GM12878 (cell line): ENCODE results near the gene PPP2R1B. TPM values are rescaled to one million over a fixed set of nuclear protein-coding genes. Genes with fewer than 3 reads are reported as not detected.

Experiments
- CEBPB ChIP-seq, 2 experiments: fragments of 150-350 bp in 1 of 2; IDR thresholded peaks; 2 replicates each; pipeline ENCODE4 v1.6.1; 2012 to 2014; ENCODE audit warnings: low read depth in 2 of 2, low read length in 2 of 2, borderline replicate concordance in 1 of 2, inconsistent platforms in 1 of 2
- CHD2 ChIP-seq: IDR thresholded peaks from 2 replicates; pipeline ENCODE4 v1.6.1; 2011; ENCODE audit warnings: low read depth, low read length, improper control_type of control experiment, borderline replicate concordance
- DPF2 ChIP-seq: fragments of 450-650 bp; IDR thresholded peaks from 2 replicates; pipeline ENCODE4 v1.6.1; 2017; ENCODE audit warnings: mild to moderate bottlenecking
- FOXM1 ChIP-seq: IDR thresholded peaks from 2 replicates; pipeline ENCODE4 v1.6.1; 2012; ENCODE audit warnings: low read depth, mild to moderate bottlenecking, inconsistent platforms, low read length, moderate library complexity
- MEF2B ChIP-seq: fragments of 450-650 bp; IDR thresholded peaks from 2 replicates; pipeline ENCODE4 v1.6.1; 2018; ENCODE audit warnings: mild to moderate bottlenecking, moderate library complexity; ENCODE audit not compliant: partially characterized antibody, poor library complexity, severe bottlenecking
- PBX3 ChIP-seq: IDR thresholded peaks from 2 replicates; pipeline ENCODE4 v1.6.1; 2011; ENCODE audit warnings: mild to moderate bottlenecking, low read depth, low read length, moderate library complexity; ENCODE audit not compliant: insufficient replicate concordance
- PRDM15 ChIP-seq: fragments of 450-650 bp; formaldehyde crosslinking; IDR thresholded peaks from 2 replicates; pipeline ENCODE4 v1.4.0; 2020; ENCODE audit warnings: mild to moderate bottlenecking, moderate library complexity
- ZBED1 ChIP-seq: IDR thresholded peaks from 2 replicates; pipeline ENCODE4 v1.6.1; 2016; ENCODE audit warnings: borderline replicate concordance
- polyA plus RNA-seq, 11 experiments: library from polyadenylated mRNA; depleted of rRNA in 4 of 11; unstranded in 6 of 11; stranded (reverse) in 5 of 11; fragments of >200 nt; fragmentation: Nextera tagmentation in 4 of 11; fragmentation: Illumina TruSeq in 1 of 11; extraction: Ambion mirVana in 4 of 11; extraction: Trizol in 1 of 11; gene quantifications; 1 replicate in 1 of 11; 2 replicates in 10 of 11; pipeline versions ENCODE4 v1.2.1 to v1.2.3, GENCODE V29; 2011 to 2016; ENCODE audit warnings: inconsistent platforms in 2 of 11, missing spikeins in 2 of 11, low read depth in 1 of 11
- total RNA-seq, 4 experiments: library from RNA; depleted of rRNA in 3 of 4; stranded (reverse); fragments of >200 nt in 3 of 4; fragmentation: Illumina TruSeq in 1 of 4; extraction: Trizol in 1 of 4; gene quantifications; 2 replicates each; pipeline versions ENCODE4 v1.2.1 to v1.2.3, GENCODE V29; 2013 to 2021

The PPP2R1B gene
- total and polyA plus RNA-seq, 10 of the 15 experiments (the other 5 are each of a cell fraction or from before 2014, with no cell fraction given), result 26.6 to 68.2 (median 35.7) TPM

DNA sequence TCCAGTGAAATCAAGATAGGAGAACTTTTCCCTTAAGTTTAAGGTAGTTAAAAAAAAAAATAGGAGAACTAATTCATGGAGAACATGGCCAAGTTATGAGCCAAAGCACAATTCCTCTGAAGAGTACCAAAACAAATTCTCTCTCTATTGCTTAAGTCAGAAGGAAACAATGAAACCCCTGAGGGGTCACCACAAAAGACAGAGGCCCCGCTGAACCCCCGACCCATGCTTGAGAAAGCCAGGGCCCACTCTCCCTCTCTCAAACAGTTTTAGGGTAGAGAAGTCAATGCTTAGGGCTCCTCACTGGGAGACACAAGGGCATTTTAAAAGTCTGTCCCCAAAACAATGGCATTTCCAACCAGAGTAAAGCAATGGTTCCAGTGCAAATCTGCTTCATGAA is 26.9 kb downstream of the PPP2R1B start (continued):
- TF ChIP-seq PRDM15 (CRISPR knock-in tag) (no peak), CHD2 (no peak), ZBED1 (no peak), MEF2B (no peak), FOXM1 (no peak), DPF2 (no peak), CEBPB (IDR thresholded peaks at IDR 0.05; ENCODE audit: borderline replicate concordance in 1 of 2, low read depth in 2 of 2, low read length in 2 of 2) (no peak), PBX3 (no peak)
